ENCODE results near the gene ICA1. TPM values are rescaled to one million over a fixed set of nuclear protein-coding genes. Genes with fewer than 3 reads are reported as not detected.
A peak's percentile ranks its signal among the peaks of the same experiment; 100 is the strongest.

ICA1 gene
- total and polyA plus RNA-seq, 2 of the 4 experiments (the other 2 are of a cell fraction) = not detected

- no peak overlapping the region for H3K4me3 ChIP-seq (ENCODE audit: insufficient read depth, low read depth, low read length)
- H4K20me1 ChIP-seq (ENCODE audit: insufficient read depth, low read length) = no peaks in the 10 kb centered on the region
- no peak overlapping the region for H4K5ac ChIP-seq (ENCODE audit: low read depth, low read length)
- no peak overlapping the region for H3K27ac ChIP-seq (ENCODE audit: insufficient read depth, low read length)
- BruUV-seq (replicated peaks) = no TSS peak
- no peak overlapping the region for H3K56ac ChIP-seq (ENCODE audit: extremely low read depth, insufficient read depth, low read length)
- H3K36me3 ChIP-seq (ENCODE audit: control insufficient read depth, insufficient read depth, low read length) = no peaks in the 10 kb centered on the region
- H3K18ac ChIP-seq (ENCODE audit: low read depth, low read length) = no peak overlapping the region
- H2AK9ac ChIP-seq (replicated peaks; ENCODE audit: low read depth, low read length, poor library complexity) = no peak overlapping the region
- no peak overlapping the region for H2AK5ac ChIP-seq (ENCODE audit: low read depth, low read length)
- H3K4me1 ChIP-seq (ENCODE audit: control insufficient read depth, insufficient read depth, low read length) = no peaks in the 10 kb centered on the region
- H2BK5ac ChIP-seq (ENCODE audit: low read depth, low read length, poor library complexity, severe bottlenecking) = no peak overlapping the region
- peak overlapping the region; percentile 15 for H2AFZ ChIP-seq (replicated peaks; ENCODE audit: low read length, poor library complexity)
- no peak for DNase-seq
- H4K8ac ChIP-seq (ENCODE audit: low read depth in 2 of 2, low read length in 2 of 2) = no peak overlapping the region
- no peaks in the 10 kb centered on the region for H3K9me1 ChIP-seq (ENCODE audit: insufficient read depth, low read length)
- no peak overlapping the region for H3K23ac ChIP-seq (ENCODE audit: low read depth, low read length)
- no peaks in the 10 kb centered on the region for H3K79me1 ChIP-seq (ENCODE audit: low read depth in 1 of 2, low read length in 2 of 2)
- WGBS, 2 experiments (ENCODE audit: extremely low coverage in 2 of 2, insufficient read length in 1 of 2) = no CpG with 5 or more reads among the region's 4 CpGs
- ChIA-PET CTCF (no interaction called here), POLR2A (ENCODE audit: unreplicated experiment) (no interaction called here)
- in situ Hi-C loops (cut with MboI; ENCODE audit: low sequenced_read_pairs) (no loop called here), intact Hi-C loops (cut with micrococcal nuclease) (no loop called here), dilution Hi-C loops (cut with HindIII; ENCODE audit: low sequenced_read_pairs, unreplicated experiment) (no loop called here)
- no peaks in the 10 kb centered on the region for H3K9me3 ChIP-seq (ENCODE audit: control insufficient read depth, insufficient read depth, low read length)
- no peaks in the 10 kb centered on the region for H3K27me3 ChIP-seq (ENCODE audit: control insufficient read depth, insufficient read depth, low read length)
- no peak overlapping the region for H2BK20ac ChIP-seq (ENCODE audit: low read depth, low read length)
- H2BK120ac ChIP-seq (ENCODE audit: low read depth, low read length) = no peak overlapping the region
- no peak overlapping the region for H4K91ac ChIP-seq (ENCODE audit: insufficient read depth, low read depth, low read length)
- no peak overlapping the region for H2BK15ac ChIP-seq (ENCODE audit: low read depth, low read length)
- H3K14ac ChIP-seq (replicated peaks; ENCODE audit: low read depth, low read length) = no peak overlapping the region
- no peak overlapping the region for H3K4ac ChIP-seq (ENCODE audit: low read depth, low read length)
- H3K4me2 ChIP-seq (ENCODE audit: low read depth, low read length) = no peak overlapping the region
- no peak overlapping the region for H3K9ac ChIP-seq (ENCODE audit: low read depth, low read length)
- TF ChIP-seq CEBPB (IDR thresholded peaks at IDR 0.05; ENCODE audit: low read depth, low read length) (no peak), FOS (IDR thresholded peaks at IDR 0.05; ENCODE audit: low read depth, low read length) (no peak), MAFK (IDR thresholded peaks at IDR 0.05; ENCODE audit: low read depth, low read length) (no peak), RAD21 (IDR thresholded peaks at IDR 0.05; ENCODE audit: low read length) (no peak), MXI1 (IDR thresholded peaks at IDR 0.05; ENCODE audit: borderline replicate concordance, low read depth, low read length) (no peak), CHD1 (IDR thresholded peaks at IDR 0.05; ENCODE audit: low read depth, low read length) (no peak), ELK1 (IDR thresholded peaks at IDR 0.05; ENCODE audit: borderline replicate concordance, low read depth, low read length) (no peak), USF2 (IDR thresholded peaks at IDR 0.05; ENCODE audit: low read depth, low read length) (no peak), CTCF (conservative IDR thresholded peaks at IDR 0.05; ENCODE audit: low read depth, low read length) (no peak), MAZ (IDR thresholded peaks at IDR 0.05; ENCODE audit: borderline replicate concordance, low read depth, low read length) (no peak), RCOR1 (IDR thresholded peaks at IDR 0.05; ENCODE audit: insufficient replicate concordance, low read length) (no peak), RFX5 (IDR thresholded peaks at IDR 0.05; ENCODE audit: low read depth, low read length) (no peak), SMC3 (IDR thresholded peaks at IDR 0.05; ENCODE audit: low read depth, low read length) (no peak), NFE2L2 (IDR thresholded peaks at IDR 0.05; ENCODE audit: low read depth, low read length) (no peak), POLR2A (IDR thresholded peaks at IDR 0.05; ENCODE audit: low read depth, low read length) (no peak), BHLHE40 (IDR thresholded peaks at IDR 0.05; ENCODE audit: low read depth, low read length) (no peak)
- no peak for ATAC-seq (ENCODE audit: low read depth)
These were observed 120.9 kb downstream of the ICA1 start for GRCh38 chr7:8141070-8141469.

All from IMR-90 (cell line).